ENCODE measurements around the gene GPR37L1.
"Not testable (repeated sequence)": the region's sequence is repeated elsewhere in the genome, so short reads cannot be mapped to it uniquely, and the experiment has no call there.

GPR37L1 gene

GRCh38 chr1:202171292-202172014, 48.7 kb downstream of the GPR37L1 start:
- DNase-seq: no peak

GRCh38 chr1:202172015-202172355, 49.3 kb downstream of the GPR37L1 start:
- DNase-seq: no peak

DNA sequence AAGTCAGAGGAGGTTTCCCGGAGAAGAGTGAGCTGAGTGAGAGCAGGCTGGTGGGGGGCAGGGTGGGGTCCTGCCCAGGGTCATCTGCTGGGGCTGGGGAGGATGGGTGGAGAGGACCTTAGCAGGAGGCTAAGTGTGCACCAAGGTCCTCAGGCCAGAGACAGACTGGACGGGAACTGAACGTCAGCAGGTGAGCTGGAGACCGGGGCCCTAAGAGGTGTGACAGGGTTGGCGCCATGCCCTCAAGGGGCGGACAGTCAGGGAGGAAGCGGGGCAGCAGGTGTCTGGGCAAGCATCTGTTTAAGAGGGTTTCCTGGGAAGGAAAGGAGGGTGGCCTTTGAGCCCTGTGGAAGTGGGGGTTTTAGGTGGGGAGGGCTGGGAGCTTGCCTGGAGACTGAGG, 51.3 kb downstream of the GPR37L1 start:
- no peak for DNase-seq

GRCh38 chr1:202176949-202177927, 54.5 kb downstream of the GPR37L1 start:
- no peak for DNase-seq

GRCh38 chr1:202179828-202180750, 57.4 kb downstream of the GPR37L1 start:
- DNase-seq: no peak

- DNase-seq: not testable (repeated sequence)
Observed at GRCh38 chr1:202180751-202181139, 58.0 kb downstream of the GPR37L1 start.

DNA sequence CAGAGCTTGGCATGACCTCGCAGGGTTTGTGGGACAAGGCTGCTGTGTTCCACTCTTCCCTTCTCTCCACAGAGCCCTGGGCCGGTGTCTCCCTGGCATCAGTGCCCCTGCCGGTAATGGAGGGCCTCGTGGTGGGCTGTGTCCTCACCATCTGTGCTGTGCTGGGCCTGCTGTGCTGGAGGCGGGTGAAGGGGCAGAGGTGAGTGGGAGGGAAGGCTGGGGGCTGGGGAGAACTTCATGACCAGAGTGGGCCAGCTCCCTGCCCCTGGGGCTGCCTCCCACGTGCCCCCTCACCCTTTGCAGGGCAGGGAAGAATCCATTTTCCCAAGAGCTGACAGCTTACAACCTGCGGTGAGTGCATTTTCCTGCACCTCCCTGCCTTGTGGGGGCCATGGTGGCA, 58.9 kb downstream of the GPR37L1 start:
- no peak for DNase-seq

DNA sequence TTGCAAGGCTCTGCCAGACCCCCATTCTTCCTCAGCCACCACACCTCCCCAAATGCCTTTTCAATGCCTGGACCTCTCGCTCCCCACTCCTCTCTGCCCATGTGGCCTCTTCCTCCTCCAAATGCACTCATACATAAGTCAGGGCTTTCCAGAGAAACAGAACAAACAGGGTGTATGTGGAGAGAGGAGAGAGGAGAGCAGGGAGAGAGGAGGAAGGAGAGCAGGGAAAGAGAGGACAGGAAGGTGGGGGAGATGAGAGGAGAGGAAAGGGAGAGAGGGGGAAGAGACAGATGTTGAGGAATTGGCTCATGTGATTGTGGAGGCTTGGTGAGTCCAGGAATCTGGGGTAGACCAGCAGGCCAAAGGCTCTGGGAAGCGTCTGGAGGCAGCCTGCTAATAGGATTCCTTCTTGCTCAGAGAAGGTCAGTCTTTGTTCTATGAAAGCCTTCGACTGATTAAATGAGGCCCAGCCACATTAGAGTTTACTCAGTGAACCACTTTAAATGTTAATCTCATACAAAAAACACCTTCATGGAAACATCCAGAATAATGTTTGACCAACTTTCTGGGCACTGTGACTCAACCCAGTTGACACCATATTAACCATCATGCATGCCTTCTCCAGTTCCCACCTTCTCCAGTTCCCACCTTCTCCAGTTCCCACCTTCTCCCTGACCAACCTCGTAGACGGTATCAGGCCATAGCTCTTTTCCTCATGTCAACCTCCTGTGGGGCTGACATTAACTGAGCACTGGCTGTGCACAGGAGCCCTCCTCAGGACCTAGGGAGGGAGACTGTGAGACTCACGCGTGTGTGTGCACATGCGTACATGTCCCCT, 59.5 kb downstream of the GPR37L1 start:
- DNase-seq: no peak
